Measurements from ENCODE around the gene PSMD1.
"Not testable (repeated sequence)": the region's sequence is repeated elsewhere in the genome, so short reads cannot be mapped to it uniquely, and the experiment has no call there.

Gene PSMD1

GRCh38 chr2:231133365-231134099 lies 76.9 kb downstream of the PSMD1 start:
- DNase-seq (ENCODE audit: extremely low spot score, insufficient read length, low read depth) = no peak
- FAIRE-seq = no peak

GRCh38 chr2:231134910-231135655 lies 78.4 kb downstream of the PSMD1 start:
- FAIRE-seq (peak; percentile 44), DNase-seq (ENCODE audit: extremely low spot score, insufficient read length, low read depth) (no peak)

- FAIRE-seq = no peak
- DNase-seq (ENCODE audit: extremely low spot score, insufficient read length, low read depth) = no peak
These were observed 82.0 kb downstream of the PSMD1 start for GRCh38 chr2:231138699-231139098.

- DNase-seq (ENCODE audit: extremely low spot score, insufficient read length, low read depth) = no peak
These were observed 83.1 kb downstream of the PSMD1 start for GRCh38 chr2:231139796-231140195.

GRCh38 chr2:231140808-231141207 lies 84.1 kb downstream of the PSMD1 start:
- DNase-seq (ENCODE audit: extremely low spot score, insufficient read length, low read depth) = not testable (repeated sequence)
- FAIRE-seq = peak; percentile 42

More at GRCh38 chr2:231139796-231140195, 83.1 kb downstream of the PSMD1 start:
- no peak for FAIRE-seq

GRCh38 chr2:231144896-231145295 lies 88.2 kb downstream of the PSMD1 start:
- DNase-seq (ENCODE audit: extremely low spot score, insufficient read length, low read depth) (no peak), FAIRE-seq (no peak)

GRCh38 chr2:231146665-231147064 lies 90.0 kb downstream of the PSMD1 start:
- no peak for DNase-seq (ENCODE audit: extremely low spot score, insufficient read length, low read depth)
- FAIRE-seq = no peak

GRCh38 chr2:231152800-231153557 lies 96.3 kb downstream of the PSMD1 start:
- no peak for DNase-seq (ENCODE audit: extremely low spot score, insufficient read length, low read depth)

GRCh38 chr2:231159306-231159705 lies 102.6 kb downstream of the PSMD1 start:
- FAIRE-seq = no peak
- no peak for DNase-seq (ENCODE audit: extremely low spot score, insufficient read length, low read depth)

More at GRCh38 chr2:231152800-231153557, 96.3 kb downstream of the PSMD1 start:
- FAIRE-seq = no peak

- no peak for DNase-seq (ENCODE audit: extremely low spot score, insufficient read length, low read depth)
- FAIRE-seq = no peak
These were observed 104.0 kb downstream of the PSMD1 start for GRCh38 chr2:231160701-231161100.

GRCh38 chr2:231161252-231161839 lies 104.7 kb downstream of the PSMD1 start:
- no peak for DNase-seq (ENCODE audit: extremely low spot score, insufficient read length, low read depth)
- peak; percentile 75 for FAIRE-seq

GRCh38 chr2:231161877-231162329 lies 105.2 kb downstream of the PSMD1 start:
- DNase-seq (ENCODE audit: extremely low spot score, insufficient read length, low read depth) = no peak
- no peak for FAIRE-seq

- FAIRE-seq = no peak
- DNase-seq (ENCODE audit: extremely low spot score, insufficient read length, low read depth) = no peak
These were observed 106.3 kb downstream of the PSMD1 start for GRCh38 chr2:231163011-231163410.

GRCh38 chr2:231163414-231164095 lies 106.9 kb downstream of the PSMD1 start:
- no peak for FAIRE-seq
- DNase-seq (ENCODE audit: extremely low spot score, insufficient read length, low read depth) = no peak

- no peak for DNase-seq (ENCODE audit: extremely low spot score, insufficient read length, low read depth)
- FAIRE-seq = peak; percentile 29
These were observed 111.2 kb downstream of the PSMD1 start for GRCh38 chr2:231167745-231168459.

- FAIRE-seq (peak; percentile 76), DNase-seq (ENCODE audit: extremely low spot score, insufficient read length, low read depth) (no peak)
These were observed 111.9 kb downstream of the PSMD1 start for GRCh38 chr2:231168460-231169139.

- DNase-seq (ENCODE audit: extremely low spot score, insufficient read length, low read depth) = no peak
- no peak for FAIRE-seq
These were observed 112.8 kb downstream of the PSMD1 start for GRCh38 chr2:231169488-231169887.

- FAIRE-seq (no peak), DNase-seq (ENCODE audit: extremely low spot score, insufficient read length, low read depth) (no peak)
These were observed 113.4 kb downstream of the PSMD1 start for GRCh38 chr2:231170055-231170454.

All from GM18507 (cell line).